ENCODE results near the gene SV2B. TPM values are rescaled to one million over a fixed set of nuclear protein-coding genes. Genes with fewer than 3 reads are reported as not detected.

Gene SV2B
- total and polyA plus RNA-seq, 2 experiments from 2014 or later: 0.06 to 0.76 TPM

GRCh38 chr15:91319371-91320059 lies 219.5 kb downstream of the SV2B start:
- no peaks in the 10 kb centered on the region for H3K4me1 Mint-ChIP-seq
- H3K9me2 ChIP-seq (ENCODE audit: insufficient read depth): no peaks in the 10 kb centered on the region; the same call in 1 of the 2 replicates
- no peaks in the 10 kb centered on the region for H3K4me1 ChIP-seq (ENCODE audit: insufficient read depth)
- DNase-seq (ENCODE audit: low spot score): no peak
- no peaks in the 10 kb centered on the region for H3F3A ChIP-seq (replicated peaks; ENCODE audit: low read depth)
- H3K36me3 Mint-ChIP-seq (ENCODE audit: low read depth): no peaks in the 10 kb centered on the region
- no peaks in the 10 kb centered on the region for H3K9me3 Mint-ChIP-seq
- ATAC-seq: no peak
- H3K4me3 Mint-ChIP-seq: no peak overlapping the region
- H4K20me1 ChIP-seq (replicated peaks; ENCODE audit: insufficient read depth): no peaks in the 10 kb centered on the region
- TF ChIP-seq, protein P1, sequence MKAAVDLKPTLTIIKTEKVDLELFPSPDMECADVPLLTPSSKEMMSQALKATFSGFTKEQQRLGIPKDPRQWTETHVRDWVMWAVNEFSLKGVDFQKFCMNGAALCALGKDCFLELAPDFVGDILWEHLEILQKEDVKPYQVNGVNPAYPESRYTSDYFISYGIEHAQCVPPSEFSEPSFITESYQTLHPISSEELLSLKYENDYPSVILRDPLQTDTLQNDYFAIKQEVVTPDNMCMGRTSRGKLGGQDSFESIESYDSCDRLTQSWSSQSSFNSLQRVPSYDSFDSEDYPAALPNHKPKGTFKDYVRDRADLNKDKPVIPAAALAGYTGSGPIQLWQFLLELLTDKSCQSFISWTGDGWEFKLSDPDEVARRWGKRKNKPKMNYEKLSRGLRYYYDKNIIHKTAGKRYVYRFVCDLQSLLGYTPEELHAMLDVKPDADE (IDR thresholded peaks at IDR 0.05): no peak
- TF ChIP-seq CTCF (conservative IDR thresholded peaks at IDR 0.05; ENCODE audit: low read depth in 2 of 2) (no peak), CREB1 (CRISPR knock-in tag; IDR thresholded peaks at IDR 0.05; ENCODE audit: low read depth) (no peak), ZNF114 (CRISPR knock-in tag; IDR thresholded peaks at IDR 0.05) (no peak), POLR2AphosphoS5 (IDR thresholded peaks at IDR 0.05; ENCODE audit: low read depth) (no peak), EZH2phosphoT487 (IDR thresholded peaks at IDR 0.05; ENCODE audit: unreplicated experiment) (no peak), NANOG (IDR thresholded peaks at IDR 0.05; ENCODE audit: borderline replicate concordance) (no peak), STAT1 (IDR thresholded peaks at IDR 0.05; ENCODE audit: unreplicated experiment) (no peak), EZH2 (IDR thresholded peaks at IDR 0.05; ENCODE audit: low read depth, unreplicated experiment) (no peak)
- TF ChIP-seq, protein P2, sequence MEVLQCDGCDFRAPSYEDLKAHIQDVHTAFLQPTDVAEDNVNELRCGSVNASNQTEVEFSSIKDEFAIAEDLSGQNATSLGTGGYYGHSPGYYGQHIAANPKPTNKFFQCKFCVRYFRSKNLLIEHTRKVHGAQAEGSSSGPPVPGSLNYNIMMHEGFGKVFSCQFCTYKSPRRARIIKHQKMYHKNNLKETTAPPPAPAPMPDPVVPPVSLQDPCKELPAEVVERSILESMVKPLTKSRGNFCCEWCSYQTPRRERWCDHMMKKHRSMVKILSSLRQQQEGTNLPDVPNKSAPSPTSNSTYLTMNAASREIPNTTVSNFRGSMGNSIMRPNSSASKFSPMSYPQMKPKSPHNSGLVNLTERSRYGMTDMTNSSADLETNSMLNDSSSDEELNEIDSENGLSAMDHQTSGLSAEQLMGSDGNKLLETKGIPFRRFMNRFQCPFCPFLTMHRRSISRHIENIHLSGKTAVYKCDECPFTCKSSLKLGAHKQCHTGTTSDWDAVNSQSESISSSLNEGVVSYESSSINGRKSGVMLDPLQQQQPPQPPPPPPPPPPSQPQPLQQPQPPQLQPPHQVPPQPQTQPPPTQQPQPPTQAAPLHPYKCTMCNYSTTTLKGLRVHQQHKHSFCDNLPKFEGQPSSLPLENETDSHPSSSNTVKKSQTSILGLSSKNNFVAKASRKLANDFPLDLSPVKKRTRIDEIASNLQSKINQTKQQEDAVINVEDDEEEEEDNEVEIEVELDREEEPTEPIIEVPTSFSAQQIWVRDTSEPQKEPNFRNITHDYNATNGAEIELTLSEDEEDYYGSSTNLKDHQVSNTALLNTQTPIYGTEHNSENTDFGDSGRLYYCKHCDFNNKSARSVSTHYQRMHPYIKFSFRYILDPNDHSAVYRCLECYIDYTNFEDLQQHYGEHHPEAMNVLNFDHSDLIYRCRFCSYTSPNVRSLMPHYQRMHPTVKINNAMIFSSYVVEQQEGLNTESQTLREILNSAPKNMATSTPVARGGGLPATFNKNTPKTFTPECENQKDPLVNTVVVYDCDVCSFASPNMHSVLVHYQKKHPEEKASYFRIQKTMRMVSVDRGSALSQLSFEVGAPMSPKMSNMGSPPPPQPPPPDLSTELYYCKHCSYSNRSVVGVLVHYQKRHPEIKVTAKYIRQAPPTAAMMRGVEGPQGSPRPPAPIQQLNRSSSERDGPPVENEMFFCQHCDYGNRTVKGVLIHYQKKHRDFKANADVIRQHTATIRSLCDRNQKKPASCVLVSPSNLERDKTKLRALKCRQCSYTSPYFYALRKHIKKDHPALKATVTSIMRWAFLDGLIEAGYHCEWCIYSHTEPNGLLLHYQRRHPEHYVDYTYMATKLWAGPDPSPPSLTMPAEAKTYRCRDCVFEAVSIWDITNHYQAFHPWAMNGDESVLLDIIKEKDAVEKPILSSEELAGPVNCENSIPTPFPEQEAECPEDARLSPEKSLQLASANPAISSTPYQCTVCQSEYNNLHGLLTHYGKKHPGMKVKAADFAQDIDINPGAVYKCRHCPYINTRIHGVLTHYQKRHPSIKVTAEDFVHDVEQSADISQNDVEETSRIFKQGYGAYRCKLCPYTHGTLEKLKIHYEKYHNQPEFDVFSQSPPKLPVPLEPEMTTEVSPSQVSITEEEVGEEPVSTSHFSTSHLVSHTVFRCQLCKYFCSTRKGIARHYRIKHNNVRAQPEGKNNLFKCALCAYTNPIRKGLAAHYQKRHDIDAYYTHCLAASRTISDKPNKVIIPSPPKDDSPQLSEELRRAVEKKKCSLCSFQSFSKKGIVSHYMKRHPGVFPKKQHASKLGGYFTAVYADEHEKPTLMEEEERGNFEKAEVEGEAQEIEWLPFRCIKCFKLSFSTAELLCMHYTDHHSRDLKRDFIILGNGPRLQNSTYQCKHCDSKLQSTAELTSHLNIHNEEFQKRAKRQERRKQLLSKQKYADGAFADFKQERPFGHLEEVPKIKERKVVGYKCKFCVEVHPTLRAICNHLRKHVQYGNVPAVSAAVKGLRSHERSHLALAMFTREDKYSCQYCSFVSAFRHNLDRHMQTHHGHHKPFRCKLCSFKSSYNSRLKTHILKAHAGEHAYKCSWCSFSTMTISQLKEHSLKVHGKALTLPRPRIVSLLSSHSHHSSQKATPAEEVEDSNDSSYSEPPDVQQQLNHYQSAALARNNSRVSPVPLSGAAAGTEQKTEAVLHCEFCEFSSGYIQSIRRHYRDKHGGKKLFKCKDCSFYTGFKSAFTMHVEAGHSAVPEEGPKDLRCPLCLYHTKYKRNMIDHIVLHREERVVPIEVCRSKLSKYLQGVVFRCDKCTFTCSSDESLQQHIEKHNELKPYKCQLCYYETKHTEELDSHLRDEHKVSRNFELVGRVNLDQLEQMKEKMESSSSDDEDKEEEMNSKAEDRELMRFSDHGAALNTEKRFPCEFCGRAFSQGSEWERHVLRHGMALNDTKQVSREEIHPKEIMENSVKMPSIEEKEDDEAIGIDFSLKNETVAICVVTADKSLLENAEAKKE (CRISPR knock-in tag; IDR thresholded peaks at IDR 0.05): no peak
- TF ChIP-seq, protein P3, sequence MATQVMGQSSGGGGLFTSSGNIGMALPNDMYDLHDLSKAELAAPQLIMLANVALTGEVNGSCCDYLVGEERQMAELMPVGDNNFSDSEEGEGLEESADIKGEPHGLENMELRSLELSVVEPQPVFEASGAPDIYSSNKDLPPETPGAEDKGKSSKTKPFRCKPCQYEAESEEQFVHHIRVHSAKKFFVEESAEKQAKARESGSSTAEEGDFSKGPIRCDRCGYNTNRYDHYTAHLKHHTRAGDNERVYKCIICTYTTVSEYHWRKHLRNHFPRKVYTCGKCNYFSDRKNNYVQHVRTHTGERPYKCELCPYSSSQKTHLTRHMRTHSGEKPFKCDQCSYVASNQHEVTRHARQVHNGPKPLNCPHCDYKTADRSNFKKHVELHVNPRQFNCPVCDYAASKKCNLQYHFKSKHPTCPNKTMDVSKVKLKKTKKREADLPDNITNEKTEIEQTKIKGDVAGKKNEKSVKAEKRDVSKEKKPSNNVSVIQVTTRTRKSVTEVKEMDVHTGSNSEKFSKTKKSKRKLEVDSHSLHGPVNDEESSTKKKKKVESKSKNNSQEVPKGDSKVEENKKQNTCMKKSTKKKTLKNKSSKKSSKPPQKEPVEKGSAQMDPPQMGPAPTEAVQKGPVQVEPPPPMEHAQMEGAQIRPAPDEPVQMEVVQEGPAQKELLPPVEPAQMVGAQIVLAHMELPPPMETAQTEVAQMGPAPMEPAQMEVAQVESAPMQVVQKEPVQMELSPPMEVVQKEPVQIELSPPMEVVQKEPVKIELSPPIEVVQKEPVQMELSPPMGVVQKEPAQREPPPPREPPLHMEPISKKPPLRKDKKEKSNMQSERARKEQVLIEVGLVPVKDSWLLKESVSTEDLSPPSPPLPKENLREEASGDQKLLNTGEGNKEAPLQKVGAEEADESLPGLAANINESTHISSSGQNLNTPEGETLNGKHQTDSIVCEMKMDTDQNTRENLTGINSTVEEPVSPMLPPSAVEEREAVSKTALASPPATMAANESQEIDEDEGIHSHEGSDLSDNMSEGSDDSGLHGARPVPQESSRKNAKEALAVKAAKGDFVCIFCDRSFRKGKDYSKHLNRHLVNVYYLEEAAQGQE (IDR thresholded peaks at IDR 0.05; ENCODE audit: unreplicated experiment): no peak
- H2AFZ ChIP-seq: 0 out of 2 replicates have a peak overlapping the region, but pooled peaks have one; percentile 30
- no peak overlapping the region for H3K4me3 ChIP-seq
- no peaks in the 10 kb centered on the region for H3K27me3 ChIP-seq (ENCODE audit: insufficient read depth)
- H3K27me3 Mint-ChIP-seq (ENCODE audit: insufficient read depth, low read depth, poor library complexity): no peaks in the 10 kb centered on the region
- no peak overlapping the region for H3K27ac Mint-ChIP-seq
- no peak overlapping the region for H3K4me2 ChIP-seq
- no peaks in the 10 kb centered on the region for H3K79me2 ChIP-seq (replicated peaks; ENCODE audit: insufficient read depth)
- H3K27ac ChIP-seq (ENCODE audit: low read depth): no peak overlapping the region
- no peaks in the 10 kb centered on the region for H3K36me3 ChIP-seq (ENCODE audit: insufficient read depth)
